Cardiac muscle cell (in vitro differentiated cells and primary cell): Measurements from ENCODE around the gene ODAD4. TPM values are rescaled to one million over a fixed set of nuclear protein-coding genes. Genes with fewer than 3 reads are reported as not detected.

ENCODE experiments used
- DNase-seq, 2 donors: peaks; one replicate each; pipeline versions ENCODE4 v3.0.0 to v3.0.0-alpha.2; 2010 to 2017; ENCODE audit warnings: low read depth in 1 of 2, low spot score in 1 of 2
- H3K27ac ChIP-seq: fragments of 200-600 bp; sonication (generic); 2 replicates; pipeline ENCODE4 v1.5.1; 2016
- H3K27me3 ChIP-seq: fragments of 200-600 bp; sonication (generic); 2 replicates; pipeline ENCODE4 v1.6.0; 2016; ENCODE audit warnings: control low read depth
- H3K36me3 ChIP-seq: fragments of 200-600 bp; sonication (generic); 2 replicates; pipeline ENCODE4 v1.5.1; 2016; ENCODE audit warnings: control low read depth
- H3K4me1 ChIP-seq: fragments of 200-600 bp; sonication (generic); 2 replicates; pipeline ENCODE4 v1.8.1; 2017; ENCODE audit warnings: low read depth, mild to moderate bottlenecking, mixed run types
- H3K4me3 ChIP-seq: fragments of 200-600 bp; sonication (generic); 2 replicates; pipeline ENCODE4 v1.5.1; 2016; ENCODE audit warnings: mild to moderate bottlenecking
- H3K9me3 ChIP-seq: fragments of 200-600 bp; sonication (generic); 2 replicates; pipeline ENCODE4 v1.5.1; 2017; ENCODE audit warnings: low read depth, mild to moderate bottlenecking, control low read depth
- CTCF ChIP-seq: IDR thresholded peaks from 2 replicates; pipeline ENCODE4 v1.5.1; 2012; ENCODE audit warnings: low read depth, mild to moderate bottlenecking, low read length
- polyA plus RNA-seq: library from polyadenylated mRNA; unstranded; fragments of >200 nt; fragmentation: Nextera tagmentation; extraction: Ambion mirVana; gene quantifications from 2 replicates; pipeline ENCODE4 v1.2.1, GENCODE V29; 2016
- total RNA-seq: library from RNA; depleted of rRNA; stranded (reverse); fragments of >200 nt; gene quantifications from 2 replicates; pipeline ENCODE4 v1.2.3, GENCODE V29; 2016

Gene ODAD4
- total and polyA plus RNA-seq, 2 experiments from 2014 or later: 3.2 to 4.5 TPM

GRCh38 chr17:41996855-41997164 is 66.4 kb downstream of the ODAD4 start:
- no peak for TF ChIP-seq CTCF
- Histone ChIP-seq H3K4me3 (no peak overlapping the region), H3K9me3 (no peaks in the 10 kb centered on the region), H3K36me3 (peaks cover 68% of the 10 kb centered on the region), H3K27ac (no peak overlapping the region), H3K4me1 (no peaks in the 10 kb centered on the region), H3K27me3 (no peaks in the 10 kb centered on the region)
- no peak for DNase-seq

GRCh38 chr17:41998497-41998896 is 68.1 kb downstream of the ODAD4 start:
- H3K36me3 ChIP-seq: peaks cover 65% of the 10 kb centered on the region
- no peak overlapping the region for H3K27ac ChIP-seq
- no peaks in the 10 kb centered on the region for H3K27me3 ChIP-seq
- no peak overlapping the region for H3K4me3 ChIP-seq
- no peaks in the 10 kb centered on the region for H3K9me3 ChIP-seq
- DNase-seq: no peak
- no peaks in the 10 kb centered on the region for H3K4me1 ChIP-seq
- TF ChIP-seq CTCF: no peak

GRCh38 chr17:42000413-42001133 is 70.2 kb downstream of the ODAD4 start:
- no peak for TF ChIP-seq CTCF
- DNase-seq: no peak
- Histone ChIP-seq H3K9me3 (no peaks in the 10 kb centered on the region), H3K27ac (no peak overlapping the region), H3K27me3 (no peaks in the 10 kb centered on the region), H3K36me3 (peaks cover 49% of the 10 kb centered on the region), H3K4me1 (no peaks in the 10 kb centered on the region), H3K4me3 (no peak overlapping the region)

- Histone ChIP-seq H3K27ac (no peak overlapping the region), H3K4me3 (no peak overlapping the region), H3K27me3 (no peaks in the 10 kb centered on the region), H3K36me3 (peaks cover 37% of the 10 kb centered on the region), H3K9me3 (no peaks in the 10 kb centered on the region), H3K4me1 (no peaks in the 10 kb centered on the region)
- TF ChIP-seq CTCF: no peak
- no peak for DNase-seq
Measured at GRCh38 chr17:42001729-42002128, 71.3 kb downstream of the ODAD4 start.

GRCh38 chr17:42002175-42002791 is 71.9 kb downstream of the ODAD4 start:
- no peak for TF ChIP-seq CTCF
- Histone ChIP-seq H3K27me3 (no peaks in the 10 kb centered on the region), H3K4me3 (no peak overlapping the region), H3K9me3 (no peaks in the 10 kb centered on the region), H3K27ac (no peak overlapping the region), H3K4me1 (no peaks in the 10 kb centered on the region), H3K36me3 (peaks cover 32% of the 10 kb centered on the region)
- no peak for DNase-seq
